ENCODE data around the gene DHX35.
A peak's percentile ranks its signal among the peaks of the same experiment; 100 is the strongest.

DHX35 gene

DNA sequence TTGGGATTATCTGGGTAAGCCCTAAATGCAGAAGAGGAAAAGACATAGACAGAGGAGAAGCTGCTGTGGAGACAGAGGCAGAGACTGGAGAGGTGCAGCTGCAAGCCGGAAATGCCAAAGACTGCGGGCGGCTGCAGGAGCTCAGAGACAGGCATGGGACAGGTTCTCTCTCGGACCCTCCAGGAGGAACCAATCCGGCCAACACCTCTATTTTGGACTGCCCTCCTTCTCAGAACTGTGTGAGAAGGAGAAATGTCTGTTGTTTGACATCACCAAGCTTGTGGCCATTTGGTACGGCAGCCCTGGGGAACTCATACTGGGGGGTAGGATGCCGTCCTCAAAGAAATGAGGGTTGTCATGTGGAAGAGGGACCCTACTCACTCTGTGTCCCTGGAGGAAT lies 95.0 kb downstream of the DHX35 start:
- no peak overlapping the region for H3K27ac Mint-ChIP-seq
- no peaks in the 10 kb centered on the region for H3K36me3 Mint-ChIP-seq (ENCODE audit: low read depth)
- DNase-seq: no peak
- H3K4me3 Mint-ChIP-seq: no peak overlapping the region
- H3K4me1 Mint-ChIP-seq: peaks cover 7% of the 10 kb centered on the region
- TF ChIP-seq, protein P1, sequence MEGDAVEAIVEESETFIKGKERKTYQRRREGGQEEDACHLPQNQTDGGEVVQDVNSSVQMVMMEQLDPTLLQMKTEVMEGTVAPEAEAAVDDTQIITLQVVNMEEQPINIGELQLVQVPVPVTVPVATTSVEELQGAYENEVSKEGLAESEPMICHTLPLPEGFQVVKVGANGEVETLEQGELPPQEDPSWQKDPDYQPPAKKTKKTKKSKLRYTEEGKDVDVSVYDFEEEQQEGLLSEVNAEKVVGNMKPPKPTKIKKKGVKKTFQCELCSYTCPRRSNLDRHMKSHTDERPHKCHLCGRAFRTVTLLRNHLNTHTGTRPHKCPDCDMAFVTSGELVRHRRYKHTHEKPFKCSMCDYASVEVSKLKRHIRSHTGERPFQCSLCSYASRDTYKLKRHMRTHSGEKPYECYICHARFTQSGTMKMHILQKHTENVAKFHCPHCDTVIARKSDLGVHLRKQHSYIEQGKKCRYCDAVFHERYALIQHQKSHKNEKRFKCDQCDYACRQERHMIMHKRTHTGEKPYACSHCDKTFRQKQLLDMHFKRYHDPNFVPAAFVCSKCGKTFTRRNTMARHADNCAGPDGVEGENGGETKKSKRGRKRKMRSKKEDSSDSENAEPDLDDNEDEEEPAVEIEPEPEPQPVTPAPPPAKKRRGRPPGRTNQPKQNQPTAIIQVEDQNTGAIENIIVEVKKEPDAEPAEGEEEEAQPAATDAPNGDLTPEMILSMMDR (IDR thresholded peaks at IDR 0.05): no peak
- no peaks in the 10 kb centered on the region for H3K9me3 Mint-ChIP-seq
- H3K27me3 Mint-ChIP-seq (ENCODE audit: low read depth, poor library complexity): peaks cover 57% of the 10 kb centered on the region

DNA sequence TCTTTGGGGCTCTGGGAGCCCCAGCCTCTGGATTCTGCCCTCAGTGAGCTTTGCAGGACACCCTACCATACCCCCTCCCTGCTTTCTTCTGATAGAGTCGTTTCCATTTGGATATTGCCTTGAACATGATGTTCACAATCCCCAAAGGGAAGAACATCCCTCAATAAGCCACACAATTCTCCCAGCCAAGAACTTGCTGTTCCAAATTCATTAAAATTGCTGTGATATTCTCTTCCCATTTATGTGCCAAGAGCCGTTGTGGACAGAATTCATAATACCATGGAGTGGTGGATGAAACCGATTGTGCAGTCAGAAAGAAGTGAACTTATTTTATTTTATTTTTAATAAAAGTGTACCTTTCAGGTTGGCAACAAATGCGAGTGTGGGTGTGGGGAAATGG lies 95.8 kb downstream of the DHX35 start:
- no peak for DNase-seq
- no peaks in the 10 kb centered on the region for H3K9me3 Mint-ChIP-seq
- no peaks in the 10 kb centered on the region for H3K4me1 Mint-ChIP-seq
- no peaks in the 10 kb centered on the region for H3K36me3 Mint-ChIP-seq (ENCODE audit: low read depth)
- no peak overlapping the region for H3K4me3 Mint-ChIP-seq
- TF ChIP-seq, protein P1 (IDR thresholded peaks at IDR 0.05): no peak
- peaks cover 59% of the 10 kb centered on the region for H3K27me3 Mint-ChIP-seq (ENCODE audit: low read depth, poor library complexity)
- H3K27ac Mint-ChIP-seq: no peak overlapping the region

DNA sequence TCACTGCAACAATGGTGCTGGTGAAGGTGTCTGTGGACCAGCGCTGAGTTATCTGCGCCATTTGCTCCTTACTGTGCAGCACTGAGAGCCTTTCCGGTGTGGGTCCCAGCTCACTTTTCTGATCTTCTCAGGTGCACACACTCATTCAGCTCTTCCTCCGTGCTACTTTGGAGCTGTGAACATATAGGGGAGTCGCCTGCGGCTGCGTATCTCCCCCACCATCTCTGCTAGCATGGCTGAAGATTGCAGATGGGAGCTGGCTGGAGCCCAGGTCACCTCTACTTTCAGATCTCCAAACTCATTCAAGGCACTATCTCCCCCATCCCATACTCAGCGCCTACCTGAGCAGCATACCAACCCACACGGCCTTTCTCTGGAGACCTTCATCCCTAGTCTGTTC lies 96.9 kb downstream of the DHX35 start:
- Mint-ChIP-seq H3K27ac (no peak overlapping the region), H3K9me3 (no peaks in the 10 kb centered on the region), H3K36me3 (ENCODE audit: low read depth) (no peaks in the 10 kb centered on the region), H3K4me1 (no peaks in the 10 kb centered on the region), H3K4me3 (no peak overlapping the region), H3K27me3 (ENCODE audit: low read depth, poor library complexity) (peaks cover 60% of the 10 kb centered on the region)
- DNase-seq: no peak
- TF ChIP-seq, protein P1 (IDR thresholded peaks at IDR 0.05): no peak

DNA sequence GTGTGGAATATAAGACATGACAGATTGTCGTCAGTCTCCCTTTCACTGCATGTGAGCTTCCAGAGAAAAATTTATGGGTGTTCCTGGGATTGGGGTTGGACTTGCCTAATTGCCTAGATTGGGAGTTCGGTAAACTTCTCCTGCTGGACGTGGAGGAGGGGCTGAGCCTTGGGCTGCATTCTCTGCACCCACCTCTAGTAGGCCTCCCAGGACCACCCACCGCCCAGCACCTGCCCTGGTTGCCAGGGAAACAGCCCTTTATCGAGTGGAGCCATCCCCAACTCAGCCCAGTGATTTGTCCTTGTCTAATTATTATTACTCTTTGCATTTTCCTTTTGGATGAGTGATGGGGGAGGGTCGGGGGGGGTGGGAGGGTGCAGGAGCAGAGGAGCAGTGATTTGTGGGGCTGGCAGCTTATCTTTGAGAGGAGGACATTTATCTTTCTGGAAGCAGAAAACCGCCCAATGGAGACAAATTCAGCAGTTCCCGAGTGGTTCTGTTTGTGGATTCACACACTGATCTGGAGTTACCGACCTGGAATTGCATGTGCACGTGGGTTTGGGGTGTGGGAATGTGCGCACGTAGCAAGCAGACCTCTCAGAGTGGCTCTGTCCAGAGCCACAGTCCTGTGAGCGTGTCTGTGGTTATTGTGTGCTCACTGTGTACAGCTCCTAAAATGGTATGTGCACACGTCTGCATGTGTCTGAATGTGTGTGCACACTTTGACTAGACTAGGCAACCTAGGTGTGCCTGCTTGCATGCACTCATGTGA lies 104.5 kb downstream of the DHX35 start:
- Mint-ChIP-seq H3K9me3 (peaks cover 4% of the 10 kb centered on the region), H3K27ac (no peak overlapping the region)

DNA sequence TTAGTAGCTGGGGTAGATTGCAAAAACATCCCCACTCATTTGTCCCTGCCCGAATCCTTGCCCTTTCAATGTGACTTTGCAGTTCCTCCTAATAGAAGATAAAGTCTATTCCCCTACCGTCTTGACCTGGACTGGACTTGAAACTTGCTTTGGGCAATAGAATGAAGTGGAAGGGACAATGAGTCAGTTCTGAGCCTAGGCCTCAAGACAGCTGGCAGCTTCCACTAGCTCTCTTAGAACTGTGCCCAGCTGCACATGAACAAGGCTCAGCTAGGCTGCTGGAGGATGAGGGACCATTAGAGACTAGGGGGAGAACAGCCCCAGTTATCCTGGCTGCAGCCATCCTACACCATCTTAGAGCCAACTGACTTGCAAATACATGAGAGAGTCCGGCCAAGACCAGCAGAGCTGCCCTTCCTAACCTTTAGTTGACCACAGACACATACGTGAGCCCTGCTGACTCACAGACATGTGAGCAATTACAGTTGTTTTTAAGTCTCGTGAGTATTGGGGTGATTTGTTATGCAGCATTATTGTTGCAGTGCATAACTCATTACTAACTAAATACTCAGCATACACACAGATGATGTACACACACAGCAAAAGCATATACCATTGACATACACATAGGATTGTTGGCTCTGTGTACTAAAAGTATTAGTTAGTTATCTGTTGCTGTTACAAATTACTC lies 105.5 kb downstream of the DHX35 start:
- Mint-ChIP-seq H3K4me3 (no peak overlapping the region), H3K9me3 (peaks cover 4% of the 10 kb centered on the region), H3K36me3 (ENCODE audit: low read depth) (no peaks in the 10 kb centered on the region), H3K27me3 (ENCODE audit: low read depth, poor library complexity) (peaks cover 47% of the 10 kb centered on the region), H3K27ac (no peak overlapping the region), H3K4me1 (peaks cover 18% of the 10 kb centered on the region)
- TF ChIP-seq, protein P1 (IDR thresholded peaks at IDR 0.05): no peak
- no peak for DNase-seq

More for the DNA sequence above, 104.5 kb downstream of the DHX35 start:
- H3K4me3 Mint-ChIP-seq: no peak overlapping the region
- H3K27me3 Mint-ChIP-seq (ENCODE audit: low read depth, poor library complexity): peaks cover 50% of the 10 kb centered on the region
- H3K36me3 Mint-ChIP-seq (ENCODE audit: low read depth): no peaks in the 10 kb centered on the region
- TF ChIP-seq, protein P1 (IDR thresholded peaks at IDR 0.05): peak; percentile 62
- peaks cover 18% of the 10 kb centered on the region for H3K4me1 Mint-ChIP-seq
- peak; percentile 67 for DNase-seq
